NAMALWA (cell line): Measurements from ENCODE around the gene RTL10.

Source experiments
- DNase-seq: peaks from one replicate; pipeline ENCODE4 v3.0.0-alpha.2; 2015; ENCODE audit warnings: low spot score

Gene RTL10

DNA sequence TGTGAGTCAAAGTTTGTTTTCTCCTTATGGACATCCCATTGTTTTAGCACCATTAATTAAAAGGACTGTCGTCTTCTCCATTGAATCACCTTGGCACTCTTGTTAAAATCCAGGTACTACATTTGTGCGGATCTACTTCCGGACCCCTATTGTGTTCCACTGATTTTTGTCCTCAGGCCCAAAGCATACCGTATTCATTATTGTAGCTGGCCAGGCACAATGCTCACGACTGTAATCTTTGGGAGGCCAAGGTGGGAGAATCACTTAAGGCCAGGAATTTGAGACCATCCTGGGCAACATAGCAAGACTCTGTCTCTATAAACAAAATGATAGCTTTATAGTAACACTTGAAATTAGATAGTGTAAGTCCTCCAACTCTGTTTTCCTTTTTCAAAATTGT lies 8.9 kb upstream of the RTL10 start:
- DNase-seq: no peak

- no peak for DNase-seq
Measured at GRCh38 chr22:19862619-19863246, 8.1 kb upstream of the RTL10 start.

GRCh38 chr22:19859861-19860510 lies 5.3 kb upstream of the RTL10 start:
- DNase-seq: no peak

DNA sequence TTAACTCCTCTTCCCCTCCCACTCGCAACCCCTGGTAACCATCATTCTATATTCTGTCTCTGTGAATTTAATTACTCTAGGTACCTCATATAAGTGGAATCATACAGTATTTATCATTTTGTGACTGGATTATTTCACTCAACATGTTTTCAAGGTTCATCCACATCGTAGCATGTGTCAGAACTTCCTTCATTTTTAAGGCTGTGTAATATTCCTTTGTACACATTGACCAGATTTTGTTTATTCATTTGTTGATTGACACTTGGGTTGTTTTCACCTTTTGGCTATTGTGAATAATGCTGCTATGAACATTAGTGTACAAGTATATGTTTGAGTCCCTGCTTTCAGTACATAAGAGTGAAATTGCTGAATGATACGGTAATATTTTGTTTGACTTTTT lies 2.7 kb upstream of the RTL10 start:
- no peak for DNase-seq

- peak; percentile 78 for DNase-seq
Measured at GRCh38 chr22:19855504-19856409, 1.1 kb upstream of the RTL10 start.

DNA sequence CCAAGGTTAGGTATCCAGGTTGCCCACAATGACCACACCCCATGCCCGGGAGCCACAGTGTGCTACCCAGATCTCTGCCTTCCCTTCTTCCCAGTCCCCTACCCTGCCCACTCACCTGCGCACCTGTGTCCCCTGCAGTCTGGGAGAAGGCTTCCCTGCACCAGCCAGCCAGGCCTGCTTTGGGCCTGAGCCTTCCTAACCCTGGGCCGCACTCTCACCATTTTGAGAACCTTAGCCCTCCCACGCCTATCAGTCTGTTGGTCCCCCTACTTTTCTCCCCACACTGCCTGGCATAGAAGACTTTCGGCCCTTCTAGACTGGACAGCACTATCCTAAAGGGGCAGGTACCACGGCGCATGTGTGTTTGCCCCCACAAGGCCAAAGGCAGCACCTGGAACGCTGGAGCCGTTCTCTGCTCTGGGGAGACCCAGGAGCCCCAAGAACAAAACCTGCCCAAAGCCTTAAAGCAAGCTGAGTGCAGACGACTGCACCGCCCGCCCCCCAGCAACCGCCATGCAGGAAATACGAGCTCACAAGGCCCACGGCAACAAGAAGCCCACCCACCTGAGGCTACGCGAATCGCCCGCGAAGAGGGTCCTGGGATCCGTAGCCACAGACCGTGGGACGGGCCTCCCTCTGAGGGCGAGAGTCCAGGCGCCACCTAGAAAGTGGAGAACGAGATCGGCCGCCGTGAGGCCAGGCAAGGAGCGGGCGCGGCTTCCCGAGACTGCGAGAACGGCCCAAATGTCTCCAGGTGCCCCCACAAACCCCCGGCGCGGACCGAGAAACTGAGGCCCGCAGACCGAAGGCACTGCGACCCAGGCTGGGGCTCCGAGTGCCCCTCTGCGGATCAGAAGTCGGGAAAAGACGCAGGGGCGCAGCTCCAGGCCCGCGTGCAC lies 546 bp downstream of the RTL10 start:
- DNase-seq: peak; percentile 40

DNA sequence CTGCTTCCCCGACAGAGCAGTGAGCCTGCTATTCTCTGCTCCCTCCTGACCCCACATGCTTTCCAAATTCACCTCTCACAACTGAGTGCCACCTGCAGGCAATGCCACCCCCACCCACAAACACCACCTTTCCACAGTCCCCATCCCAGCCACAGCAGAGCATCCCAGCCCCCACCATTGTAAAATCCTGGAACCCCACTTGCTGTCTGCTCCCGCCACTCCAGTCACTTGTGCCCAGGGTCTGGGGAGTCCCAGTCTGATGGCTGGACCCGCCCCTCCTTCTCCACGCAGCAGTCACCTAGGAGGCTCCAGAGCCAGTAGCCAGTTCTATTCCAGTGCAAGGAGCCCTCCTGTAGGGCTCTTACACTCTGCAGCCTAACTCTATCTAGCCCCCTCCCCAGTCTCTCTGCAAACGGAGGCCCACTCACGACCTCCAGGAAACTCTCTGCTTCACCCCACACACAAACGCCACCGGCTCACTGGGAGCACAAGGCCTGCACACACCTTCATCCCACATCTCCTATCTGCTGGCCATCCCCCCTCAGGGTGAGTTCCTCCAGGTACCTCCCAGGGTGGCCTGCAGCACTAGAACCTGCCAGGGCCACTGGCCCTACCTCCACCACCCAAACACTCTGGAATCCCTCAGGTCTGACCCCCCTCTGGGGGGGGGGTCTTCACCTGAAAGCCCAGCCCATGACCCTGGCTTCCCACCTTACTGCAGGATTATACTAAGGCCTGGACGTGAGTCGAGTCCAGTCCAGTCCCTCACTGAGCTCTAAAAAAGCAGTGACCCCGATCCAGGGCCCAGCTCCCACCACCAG lies 1.4 kb downstream of the RTL10 start:
- no peak for DNase-seq

- DNase-seq: no peak
Measured at GRCh38 chr22:19852177-19852781, 2.4 kb downstream of the RTL10 start.

DNA sequence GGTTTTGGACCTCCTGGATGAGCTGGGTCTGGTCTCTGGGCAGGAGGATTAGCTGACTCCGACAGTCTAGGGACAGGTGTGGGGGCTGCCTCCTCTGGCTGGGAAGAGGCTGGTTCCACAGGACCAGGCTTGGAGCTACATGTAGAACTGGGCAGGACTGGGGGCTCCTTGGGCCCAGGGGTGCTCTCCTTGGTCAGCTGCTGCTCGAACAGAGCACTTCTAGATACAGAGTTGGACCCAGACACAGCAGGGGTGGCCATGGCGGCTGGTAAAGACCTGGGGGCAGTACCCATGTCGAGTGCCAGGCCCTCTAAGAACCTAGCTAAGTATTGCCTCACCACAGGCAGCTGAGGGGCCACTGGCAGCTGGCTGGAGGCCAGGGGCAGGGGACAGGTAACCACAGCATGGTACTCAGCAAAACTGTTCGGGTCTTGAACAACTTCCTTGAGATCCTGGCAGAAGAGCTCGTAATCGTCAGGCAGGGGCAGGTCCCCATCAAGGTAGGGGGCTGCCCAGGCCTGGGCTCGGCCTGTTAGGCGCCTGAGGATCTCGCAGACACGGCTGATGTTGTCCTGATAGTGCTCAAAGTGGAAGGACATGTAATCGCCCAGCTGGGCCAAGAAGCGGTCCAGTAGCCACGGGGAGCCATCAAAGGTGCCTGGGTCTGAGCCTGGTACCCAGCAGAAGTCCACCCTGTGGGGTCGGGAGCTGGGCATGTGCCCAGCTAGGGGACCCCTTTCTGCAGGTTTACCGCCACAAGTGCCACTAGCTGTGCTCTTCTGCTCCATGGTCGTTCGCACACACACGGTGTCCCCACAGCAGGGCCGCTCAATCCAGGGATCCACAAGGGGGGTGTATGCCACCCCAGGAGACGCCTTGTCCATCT lies 3.1 kb downstream of the RTL10 start:
- DNase-seq: no peak

DNA sequence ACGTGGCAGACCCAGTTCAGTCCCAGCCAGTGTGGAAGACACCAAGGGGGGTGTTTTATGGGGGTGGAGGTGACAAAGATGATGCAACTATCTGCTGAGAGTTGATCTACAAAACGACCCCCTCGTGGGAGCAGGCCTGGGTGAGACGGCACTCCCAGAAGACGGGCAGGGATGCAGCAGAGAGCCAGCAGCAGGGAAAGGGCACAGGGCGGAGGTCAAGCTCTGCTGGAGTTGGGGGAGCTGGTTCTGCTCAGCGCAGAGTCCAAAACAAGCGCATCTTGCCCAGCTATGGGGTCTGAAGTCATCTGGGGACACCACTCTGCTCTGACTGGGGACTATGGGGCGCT lies 3.9 kb downstream of the RTL10 start:
- no peak for DNase-seq

DNA sequence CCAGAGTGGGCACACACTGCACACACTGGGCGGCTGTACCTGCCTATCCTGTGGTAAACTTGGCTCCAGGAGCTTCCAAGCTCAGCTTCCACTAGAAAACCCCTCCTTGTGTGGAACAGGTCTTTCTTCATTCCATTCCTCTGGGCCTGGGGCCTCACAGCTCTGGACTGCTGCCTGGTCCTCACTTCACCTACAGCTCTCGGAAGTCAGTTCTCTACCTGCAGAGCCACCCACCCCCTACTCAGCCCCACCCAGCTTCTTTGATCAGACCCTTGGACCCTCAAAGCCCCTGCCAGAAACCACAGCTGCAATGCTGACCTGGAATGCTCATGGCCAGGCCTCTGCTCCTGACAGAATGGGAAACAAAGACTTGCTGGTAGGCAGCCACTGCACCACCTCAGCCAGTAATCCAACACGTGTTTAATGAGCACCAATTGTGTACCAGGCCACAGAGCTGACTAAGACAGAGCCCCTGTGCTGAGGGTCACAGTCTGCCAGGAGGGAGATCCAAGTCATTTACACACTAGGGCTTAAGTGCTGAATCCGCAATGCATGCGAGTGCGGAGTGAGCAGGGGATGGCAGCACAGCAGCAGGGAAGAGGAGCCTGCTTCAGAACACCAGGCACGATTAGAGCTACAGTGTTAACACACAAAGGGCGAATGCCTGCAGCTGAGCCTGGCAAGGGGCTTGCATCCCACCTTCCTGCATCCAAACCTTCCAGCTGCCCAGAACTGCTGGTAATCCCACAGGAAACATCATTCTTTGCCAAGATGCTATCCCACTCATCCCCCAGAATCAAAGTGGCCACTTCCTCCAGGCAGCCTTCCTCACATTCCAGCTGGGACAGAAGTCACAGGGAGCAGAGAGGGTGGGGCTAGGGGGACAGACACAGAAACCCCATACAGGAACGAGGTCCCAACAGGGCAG lies 4.6 kb downstream of the RTL10 start:
- DNase-seq: no peak

DNA sequence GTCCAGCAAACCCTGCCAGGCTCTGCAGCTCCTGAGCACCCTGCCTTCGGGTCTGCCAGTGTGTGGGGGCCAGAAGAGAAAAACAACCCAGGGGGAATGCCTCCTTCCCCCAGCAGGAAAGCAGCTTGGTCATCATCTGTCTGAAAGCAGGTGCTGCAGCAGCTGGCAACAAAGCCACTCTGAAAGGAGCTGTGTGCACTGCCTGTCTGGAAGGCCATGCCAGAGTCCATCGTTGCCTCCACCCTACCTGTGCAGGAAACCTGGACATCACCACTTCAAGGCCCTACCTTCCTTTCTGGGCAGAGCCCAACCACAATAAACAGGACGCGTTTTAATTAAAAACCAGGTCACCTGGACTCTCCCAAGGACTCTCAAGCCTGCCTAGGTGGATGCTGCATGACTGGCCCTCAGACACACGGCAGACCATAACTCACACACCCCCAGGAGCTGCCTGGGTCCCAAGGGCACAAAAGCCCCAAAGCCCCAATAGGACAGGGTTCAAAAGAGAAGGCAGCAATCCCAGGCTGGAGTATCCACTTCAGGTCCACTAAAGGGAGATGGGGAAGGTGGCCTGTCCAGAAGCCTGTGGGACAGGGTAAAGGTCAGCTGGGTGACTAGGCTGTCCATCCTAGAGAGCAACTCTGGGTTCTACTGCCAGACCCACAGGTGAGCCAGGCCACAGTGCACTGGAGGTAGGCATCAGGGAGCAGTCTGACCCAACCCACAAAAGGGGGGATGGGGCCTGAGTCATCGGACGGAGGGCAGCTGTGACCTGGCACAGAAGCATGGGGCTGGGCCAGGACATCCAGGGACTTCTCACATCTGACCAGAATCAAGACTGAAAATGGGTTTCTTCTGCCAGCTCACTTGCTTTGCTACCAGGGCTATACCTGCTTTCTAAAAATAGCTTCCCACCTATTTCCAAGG lies 6.1 kb downstream of the RTL10 start:
- no peak for DNase-seq

DNA sequence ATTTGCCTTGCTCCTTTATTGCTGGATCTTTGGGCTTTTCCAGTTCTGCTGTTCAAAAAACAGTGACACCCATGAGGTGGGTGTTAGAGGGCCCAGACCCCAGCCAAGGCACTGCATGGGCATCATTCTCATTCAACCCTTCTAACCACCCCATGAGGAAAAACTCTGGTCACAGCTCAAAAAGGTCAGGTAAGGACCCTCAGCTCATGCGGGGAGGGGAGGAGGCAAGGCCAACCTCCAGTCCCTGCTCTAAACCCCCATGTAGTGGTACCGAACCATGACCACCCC lies 7.4 kb downstream of the RTL10 start:
- no peak for DNase-seq

GRCh38 chr22:19846620-19847344 lies 7.9 kb downstream of the RTL10 start:
- no peak for DNase-seq

DNA sequence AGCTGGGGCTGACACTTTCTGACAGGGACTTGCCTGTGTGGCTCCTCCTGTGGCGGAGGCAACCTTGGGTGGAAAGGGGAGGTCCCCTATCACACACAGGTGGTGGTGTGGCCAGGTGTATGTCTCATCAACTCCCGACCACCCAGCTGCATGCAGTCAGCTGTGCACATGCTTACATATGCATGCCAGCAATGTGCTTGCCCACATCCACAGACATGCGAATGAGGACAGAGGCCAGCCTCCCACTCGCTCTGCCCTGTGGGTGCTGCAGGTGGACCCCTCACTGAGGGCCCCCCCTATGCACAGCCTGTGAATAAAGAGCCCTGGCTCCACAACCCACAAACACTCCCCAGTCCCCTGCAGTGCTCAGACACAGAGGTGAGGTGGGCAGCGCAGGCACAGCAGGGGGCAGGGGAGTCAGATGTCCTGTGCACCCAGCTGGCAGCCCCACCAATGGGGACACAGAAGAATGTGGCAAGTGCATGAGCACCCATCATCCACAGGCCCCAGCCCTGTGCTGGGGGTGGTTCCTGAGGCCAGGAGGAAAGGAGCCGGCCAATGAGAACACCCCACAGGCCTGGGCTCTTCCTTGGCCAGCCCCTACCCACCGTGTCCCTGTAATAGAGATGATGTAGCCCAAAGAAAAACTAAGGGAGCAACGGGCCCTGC lies 9.5 kb downstream of the RTL10 start:
- DNase-seq: peak; percentile 47

- DNase-seq: peak; percentile 26
Measured at GRCh38 chr22:19844377-19845053, 10.2 kb downstream of the RTL10 start.
